H9 (cell line): ENCODE data around the gene DAB2IP. TPM values are rescaled to one million over a fixed set of nuclear protein-coding genes. Genes with fewer than 3 reads are reported as not detected.

ENCODE experiments used
- DNase-seq: peaks from one replicate; pipeline ENCODE4 v3.0.0-alpha.2; 2017
- H2AFZ ChIP-seq: one replicate; pipeline ENCODE4 v1.6.1; 2013; ENCODE audit warnings: mild to moderate bottlenecking, low read length, control low read depth, moderate library complexity
- H2AK5ac ChIP-seq: 2 replicates; pipeline ENCODE4 v1.6.1; 2013; ENCODE audit warnings: low read length, control low read depth, mixed read lengths; ENCODE audit not compliant: insufficient read length
- H2BK120ac ChIP-seq: one replicate; pipeline ENCODE4 v1.6.1; 2013; ENCODE audit warnings: low read depth, mild to moderate bottlenecking, low read length, control low read depth, inconsistent platforms; ENCODE audit not compliant: poor library complexity, severe bottlenecking
- H2BK12ac ChIP-seq: 2 replicates; pipeline ENCODE4 v1.6.1; 2013; ENCODE audit warnings: low read length, control low read depth, mixed read lengths, low read depth; ENCODE audit not compliant: insufficient read length
- H2BK15ac ChIP-seq: 2 replicates; pipeline ENCODE4 v1.6.1; 2013; ENCODE audit warnings: low read depth, low read length, control low read depth
- H2BK20ac ChIP-seq: one replicate; pipeline ENCODE4 v1.6.1; 2013; ENCODE audit warnings: low read depth, mild to moderate bottlenecking, low read length, control low read depth, inconsistent platforms; ENCODE audit not compliant: poor library complexity, severe bottlenecking
- H2BK5ac ChIP-seq: 2 replicates; pipeline ENCODE4 v1.6.1; 2013; ENCODE audit warnings: low read length, control low read depth, mixed read lengths; ENCODE audit not compliant: insufficient read length
- H3K14ac ChIP-seq: 2 replicates; pipeline ENCODE4 v1.6.1; 2013; ENCODE audit warnings: low read length, control low read depth; ENCODE audit not compliant: insufficient read depth
- H3K18ac ChIP-seq: 2 replicates; pipeline ENCODE4 v1.6.1; 2013; ENCODE audit warnings: low read depth, mild to moderate bottlenecking, mixed read lengths, low read length, control low read depth; ENCODE audit not compliant: insufficient read length
- H3K23ac ChIP-seq: 2 replicates; pipeline ENCODE4 v1.6.1; 2013; ENCODE audit warnings: low read length, control low read depth, mixed read lengths, low read depth; ENCODE audit not compliant: insufficient read length
- H3K23me2 ChIP-seq: 2 replicates; pipeline ENCODE4 v1.6.1; 2013; ENCODE audit warnings: low read depth, mild to moderate bottlenecking, mixed read lengths, low read length, control low read depth; ENCODE audit not compliant: insufficient read length, poor library complexity, severe bottlenecking
- H3K27ac ChIP-seq: 2 replicates; pipeline ENCODE4 v1.5.1; 2013; ENCODE audit warnings: low read length, control low read depth, mixed read lengths, low read depth; ENCODE audit not compliant: insufficient read length
- H3K27me3 ChIP-seq: 2 replicates; pipeline ENCODE4 v1.6.1; 2013; ENCODE audit warnings: low read length, control low read depth, inconsistent platforms; ENCODE audit not compliant: insufficient read depth
- H3K4ac ChIP-seq: 2 replicates; pipeline ENCODE4 v1.6.1; 2013; ENCODE audit warnings: low read depth, mild to moderate bottlenecking, control low read depth, inconsistent platforms, low read length, moderate library complexity
- H3K4me1 ChIP-seq: 2 replicates; pipeline ENCODE4 v1.6.1; 2013; ENCODE audit warnings: low read length, control low read depth, inconsistent platforms; ENCODE audit not compliant: insufficient read depth
- H3K4me2 ChIP-seq: 2 replicates; pipeline ENCODE4 v1.6.1; 2013; ENCODE audit warnings: low read length, control low read depth, mixed read lengths; ENCODE audit not compliant: insufficient read length, insufficient read depth
- H3K56ac ChIP-seq: 2 replicates; pipeline ENCODE4 v1.6.1; 2013; ENCODE audit warnings: low read depth, mild to moderate bottlenecking, mixed read lengths, low read length, control low read depth; ENCODE audit not compliant: insufficient read length
- H3K79me1 ChIP-seq: 2 replicates; pipeline ENCODE4 v1.6.1; 2013; ENCODE audit warnings: low read depth, mild to moderate bottlenecking, moderate library complexity, low read length, control low read depth, inconsistent platforms; ENCODE audit not compliant: insufficient read depth, poor library complexity, severe bottlenecking
- H3K79me2 ChIP-seq: 2 replicates; pipeline ENCODE4 v1.6.1; 2013; ENCODE audit warnings: low read length, control low read depth, inconsistent platforms; ENCODE audit not compliant: insufficient read depth
- H3K9ac ChIP-seq: 2 replicates; pipeline ENCODE4 v1.6.1; 2013; ENCODE audit warnings: low read length, control low read depth, mixed read lengths; ENCODE audit not compliant: insufficient read length; ENCODE audit errors: extremely low read depth
- H3K9me3 ChIP-seq: one replicate; pipeline ENCODE4 v1.6.1; 2013; ENCODE audit warnings: low read depth, low read length, inconsistent platforms; ENCODE audit not compliant: control insufficient read depth
- H3T11ph ChIP-seq: one replicate; pipeline ENCODE4 v1.6.1; 2013; ENCODE audit warnings: mild to moderate bottlenecking, low read length, control low read depth, inconsistent platforms
- H4K20me1 ChIP-seq: one replicate; pipeline ENCODE4 v1.6.1; 2013; ENCODE audit not compliant: control insufficient read depth, insufficient read length, insufficient read depth
- H4K5ac ChIP-seq: 2 replicates; pipeline ENCODE4 v1.6.1; 2013; ENCODE audit warnings: low read depth, mild to moderate bottlenecking, mixed read lengths, low read length, control low read depth; ENCODE audit not compliant: insufficient read length
- H4K8ac ChIP-seq: replicated peaks from 2 replicates; pipeline ENCODE4 v1.6.1; 2013; ENCODE audit warnings: low read length, control low read depth, mixed read lengths, low read depth; ENCODE audit not compliant: insufficient read length
- H4K91ac ChIP-seq: 2 replicates; pipeline ENCODE4 v1.6.1; 2013; ENCODE audit warnings: low read depth, mild to moderate bottlenecking, moderate library complexity, mixed read lengths, low read length, control low read depth; ENCODE audit not compliant: insufficient read length
- H3K27ac Mint-ChIP-seq, 3 experiments: 2 replicates in 2 of 3; 3 replicates in 1 of 3; pipeline ENCODE4 v1.8.0; 2020 to 2021; ENCODE audit warnings: mixed read lengths in 3 of 3, mild to moderate bottlenecking in 1 of 3, moderate library complexity in 1 of 3
- H3K27me3 Mint-ChIP-seq: 2 replicates; pipeline ENCODE4 v1.8.0; 2021; ENCODE audit warnings: low read depth, mild to moderate bottlenecking, moderate library complexity, mixed read lengths
- H3K36me3 Mint-ChIP-seq, 3 experiments: 2 replicates in 2 of 3; 3 replicates in 1 of 3; pipeline ENCODE4 v1.8.0; 2020 to 2021; ENCODE audit warnings: low read depth in 3 of 3, mixed read lengths in 3 of 3; ENCODE audit not compliant: insufficient read depth in 1 of 3
- H3K4me1 Mint-ChIP-seq, 2 experiments: 2 replicates each; pipeline ENCODE4 v1.8.0; 2020; ENCODE audit warnings: mixed read lengths in 2 of 2
- H3K4me3 Mint-ChIP-seq, 2 experiments: 2 replicates in 1 of 2; 3 replicates in 1 of 2; pipeline ENCODE4 v1.8.0; 2020 to 2021; ENCODE audit warnings: mild to moderate bottlenecking in 2 of 2, mixed read lengths in 2 of 2, moderate library complexity in 1 of 2
- H3K9me3 Mint-ChIP-seq, 2 experiments: 2 replicates in 1 of 2; 3 replicates in 1 of 2; pipeline ENCODE4 v1.8.0; 2020; ENCODE audit warnings: mild to moderate bottlenecking in 2 of 2, mixed read lengths in 2 of 2, moderate library complexity in 1 of 2
- CTCF ChIP-seq: fragments of 200-600 bp; sonication (generic); conservative IDR thresholded peaks from 3 replicates; pipeline ENCODE4 v1.8.0; 2021; ENCODE audit warnings: antibody characterized with exemption, mild to moderate bottlenecking
- WGBS: extraction: QIAGEN DNeasy Blood & Tissue Kit; methylation state at CpG from one replicate; pipeline ENCODE4 v1.1.7; 2013; ENCODE audit warnings: missing lambda C conversion rate, low lambda C conversion rate, mixed read lengths; ENCODE audit not compliant: insufficient read length; ENCODE audit errors: extremely low coverage; 5-methylcytosine and 5-hydroxymethylcytosine counted together
- total RNA-seq: library from RNA; stranded (reverse); gene quantifications from 2 replicates; pipeline ENCODE4 v1.2.1, GENCODE V29; 2021

Gene DAB2IP
- total RNA-seq, 1 experiment from 2014 or later: 22.6 TPM

GRCh38 chr9:121753802-121754654 is 102.6 kb downstream of the DAB2IP start:
- H3K79me2 ChIP-seq: no peaks in the 10 kb centered on the region
- H3K4me1 Mint-ChIP-seq: peaks cover 8 to 9% of the 10 kb centered on the region in 2 experiments

More at GRCh38 chr9:121753802-121754654, 102.6 kb downstream of the DAB2IP start:
- Histone ChIP-seq H2BK20ac (no peak overlapping the region), H2BK120ac (no peak overlapping the region), H3K27me3 (no peaks in the 10 kb centered on the region), H3K4me2 (no peak overlapping the region), H4K20me1 (peaks cover 3% of the 10 kb centered on the region), H3K9ac (no peak overlapping the region), H2AK5ac (no peak overlapping the region), H4K8ac (no peak overlapping the region), H3K4ac (no peak overlapping the region), H3K23ac (no peak overlapping the region), H2BK5ac (no peak overlapping the region), H3K56ac (no peak overlapping the region), H2BK12ac (no peak overlapping the region), H3K14ac (no peak overlapping the region), H3K79me1 (no peaks in the 10 kb centered on the region), H3K27ac (no peak overlapping the region), H4K5ac (no peak overlapping the region), H3K23me2 (no peaks in the 10 kb centered on the region), H3T11ph (no peak overlapping the region), H3K9me3 (no peaks in the 10 kb centered on the region), H3K18ac (no peak overlapping the region), H3K4me1 (no peaks in the 10 kb centered on the region), H4K91ac (no peak overlapping the region), H2BK15ac (no peak overlapping the region), H2AFZ (no peak overlapping the region)
- H3K4me3 Mint-ChIP-seq: no peak overlapping the region
- WGBS: no CpG with 5 or more reads among the region's 12 CpGs
- no peak for DNase-seq
- no peaks in the 10 kb centered on the region; a peak in 1 of 5 replicates for H3K9me3 Mint-ChIP-seq
- H3K36me3 Mint-ChIP-seq: peaks cover 0 to 4% (median 4%) of the 10 kb centered on the region in 3 experiments; a peak in 4 of 7 replicates
- no peak for TF ChIP-seq CTCF
- no peaks in the 10 kb centered on the region for H3K27me3 Mint-ChIP-seq
- H3K27ac Mint-ChIP-seq: peak overlapping the region in 1 of 3 experiments; percentile 44; a peak in 1 of 7 replicates
